ENCODE results near the gene DUSP10. TPM values are rescaled to one million over a fixed set of nuclear protein-coding genes. Genes with fewer than 3 reads are reported as not detected.

The DUSP10 gene
- total and polyA plus RNA-seq, 3 donors from 2014 or later, result 12.3 to 17.4 (median 14.6) TPM

- intact Hi-C loops (cut with DNase I; ENCODE audit: low total_unique reads), result no loop called here
- DNase-seq, result no peak
- 78 to 92% methylated on average over 3 of the region's 3 CpGs for WGBS, 2 donors
Observed at GRCh38 chr1:221756830-221757551, 15.1 kb upstream of the DUSP10 start.

GRCh38 chr1:221753828-221754188 is 11.9 kb upstream of the DUSP10 start:
- no peaks in the 10 kb centered on the region for H3K36me3 ChIP-seq (ENCODE audit: low read depth, missing control alignments)
- no peak for TF ChIP-seq POLR2A (IDR thresholded peaks at IDR 0.05)
- TF ChIP-seq, protein P1, sequence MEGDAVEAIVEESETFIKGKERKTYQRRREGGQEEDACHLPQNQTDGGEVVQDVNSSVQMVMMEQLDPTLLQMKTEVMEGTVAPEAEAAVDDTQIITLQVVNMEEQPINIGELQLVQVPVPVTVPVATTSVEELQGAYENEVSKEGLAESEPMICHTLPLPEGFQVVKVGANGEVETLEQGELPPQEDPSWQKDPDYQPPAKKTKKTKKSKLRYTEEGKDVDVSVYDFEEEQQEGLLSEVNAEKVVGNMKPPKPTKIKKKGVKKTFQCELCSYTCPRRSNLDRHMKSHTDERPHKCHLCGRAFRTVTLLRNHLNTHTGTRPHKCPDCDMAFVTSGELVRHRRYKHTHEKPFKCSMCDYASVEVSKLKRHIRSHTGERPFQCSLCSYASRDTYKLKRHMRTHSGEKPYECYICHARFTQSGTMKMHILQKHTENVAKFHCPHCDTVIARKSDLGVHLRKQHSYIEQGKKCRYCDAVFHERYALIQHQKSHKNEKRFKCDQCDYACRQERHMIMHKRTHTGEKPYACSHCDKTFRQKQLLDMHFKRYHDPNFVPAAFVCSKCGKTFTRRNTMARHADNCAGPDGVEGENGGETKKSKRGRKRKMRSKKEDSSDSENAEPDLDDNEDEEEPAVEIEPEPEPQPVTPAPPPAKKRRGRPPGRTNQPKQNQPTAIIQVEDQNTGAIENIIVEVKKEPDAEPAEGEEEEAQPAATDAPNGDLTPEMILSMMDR (IDR thresholded peaks at IDR 0.05), result no peak
- H3K27me3 ChIP-seq, result no peaks in the 10 kb centered on the region
- no peak overlapping the region for H3K4me3 ChIP-seq
- no peaks in the 10 kb centered on the region for H3K9me3 ChIP-seq
- no peak overlapping the region for H3K27ac ChIP-seq
- intact Hi-C loops (cut with DNase I; ENCODE audit: low total_unique reads), result no loop called here
- 94 to 97% methylated on average over 1 of the region's 1 CpG for WGBS, 2 donors
- DNase-seq, result no peak
- no peaks in the 10 kb centered on the region for H3K4me1 ChIP-seq

More at GRCh38 chr1:221756830-221757551, 15.1 kb upstream of the DUSP10 start:
- no peaks in the 10 kb centered on the region for H3K9me3 ChIP-seq
- H3K4me3 ChIP-seq, result no peak overlapping the region
- H3K27me3 ChIP-seq, result no peaks in the 10 kb centered on the region
- H3K4me1 ChIP-seq, result peaks cover 9% of the 10 kb centered on the region
- no peak for TF ChIP-seq POLR2A (IDR thresholded peaks at IDR 0.05)
- TF ChIP-seq, protein P1 (IDR thresholded peaks at IDR 0.05), result no peak
- H3K27ac ChIP-seq, result no peak overlapping the region
- no peaks in the 10 kb centered on the region for H3K36me3 ChIP-seq (ENCODE audit: low read depth, missing control alignments)

DNA sequence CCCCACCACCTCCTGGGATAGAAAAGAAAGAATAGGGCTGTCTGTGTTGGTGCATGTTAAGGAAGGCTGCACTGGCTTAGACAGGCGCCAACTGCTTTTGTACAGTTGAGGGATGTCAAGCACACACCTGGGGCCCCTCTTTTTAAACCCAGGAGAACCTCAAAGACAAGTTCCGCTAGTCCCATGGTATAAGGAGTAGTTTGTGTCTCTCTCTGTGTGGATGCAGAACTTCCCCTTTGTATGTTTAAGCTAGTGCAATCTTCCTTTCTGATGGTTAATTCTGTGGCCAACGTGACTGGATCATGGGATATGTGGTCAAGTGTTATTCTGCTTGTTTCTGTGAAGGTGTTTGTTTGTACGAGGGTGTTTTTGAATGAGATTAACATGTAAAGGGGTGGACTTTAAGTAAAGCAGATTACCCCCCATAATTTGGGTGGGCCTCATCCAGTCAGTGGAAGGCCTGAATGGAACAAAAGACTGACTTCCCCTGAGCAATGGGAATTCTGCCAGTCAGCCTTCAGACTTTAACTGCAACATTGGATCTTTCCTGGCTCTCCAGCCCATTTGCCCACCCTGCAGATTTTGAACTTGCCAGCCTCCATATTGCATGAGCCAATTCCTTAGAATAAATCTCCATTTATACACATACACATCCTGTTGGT is 9.5 kb upstream of the DUSP10 start:
- 83 to 89% methylated on average over 4 of the region's 4 CpGs for WGBS, 2 donors
- no peak for TF ChIP-seq POLR2A (IDR thresholded peaks at IDR 0.05)
- TF ChIP-seq, protein P1 (IDR thresholded peaks at IDR 0.05), result no peak
- Histone ChIP-seq H3K4me3 (no peak overlapping the region), H3K9me3 (no peaks in the 10 kb centered on the region), H3K4me1 (no peaks in the 10 kb centered on the region), H3K27ac (no peak overlapping the region), H3K36me3 (ENCODE audit: low read depth, missing control alignments) (no peaks in the 10 kb centered on the region), H3K27me3 (no peaks in the 10 kb centered on the region)
- no peak for DNase-seq
- intact Hi-C loops (cut with DNase I; ENCODE audit: low total_unique reads), result no loop called here

DNA sequence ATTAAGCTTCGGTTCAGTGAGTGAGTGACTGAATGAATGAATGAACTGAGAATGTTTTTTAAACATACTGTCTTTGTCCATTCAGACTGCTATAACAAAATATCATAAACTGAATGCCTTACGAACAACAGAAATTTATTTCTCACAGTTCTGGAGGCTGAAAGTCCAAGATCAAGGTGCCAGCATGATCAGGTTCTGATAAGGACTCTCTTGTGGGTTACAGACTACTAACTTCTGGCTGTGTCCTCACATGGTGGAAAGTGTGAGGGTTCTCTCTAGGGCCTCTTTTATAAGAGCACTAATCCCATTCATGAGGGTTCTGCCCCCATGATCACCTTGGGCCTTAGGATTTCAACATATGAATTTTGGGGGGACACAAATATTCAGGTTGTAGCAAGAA is 7.1 kb upstream of the DUSP10 start:
- Histone ChIP-seq H3K27me3 (no peaks in the 10 kb centered on the region), H3K4me3 (no peak overlapping the region), H3K27ac (no peak overlapping the region), H3K36me3 (ENCODE audit: low read depth, missing control alignments) (no peaks in the 10 kb centered on the region), H3K4me1 (no peaks in the 10 kb centered on the region), H3K9me3 (no peaks in the 10 kb centered on the region)
- TF ChIP-seq, protein P1 (IDR thresholded peaks at IDR 0.05), result no peak
- TF ChIP-seq POLR2A (IDR thresholded peaks at IDR 0.05), result no peak
- DNase-seq, result no peak
- WGBS, 2 donors, result 97 to 100% methylated on average over 2 of the region's 2 CpGs
- intact Hi-C loops (cut with DNase I; ENCODE audit: low total_unique reads), result loop anchor here (10.0 kb wide), 1 partner anchor 184 kb away; no protein-coding TSS in a partner anchor
